ENCODE data around the gene NR1D1. TPM values are rescaled to one million over a fixed set of nuclear protein-coding genes. Genes with fewer than 3 reads are reported as not detected.
A peak's percentile ranks its signal among the peaks of the same experiment; 100 is the strongest.

Gene NR1D1
- total RNA-seq, 2 experiments from 2014 or later: 1.7 to 8.7 TPM

DNA sequence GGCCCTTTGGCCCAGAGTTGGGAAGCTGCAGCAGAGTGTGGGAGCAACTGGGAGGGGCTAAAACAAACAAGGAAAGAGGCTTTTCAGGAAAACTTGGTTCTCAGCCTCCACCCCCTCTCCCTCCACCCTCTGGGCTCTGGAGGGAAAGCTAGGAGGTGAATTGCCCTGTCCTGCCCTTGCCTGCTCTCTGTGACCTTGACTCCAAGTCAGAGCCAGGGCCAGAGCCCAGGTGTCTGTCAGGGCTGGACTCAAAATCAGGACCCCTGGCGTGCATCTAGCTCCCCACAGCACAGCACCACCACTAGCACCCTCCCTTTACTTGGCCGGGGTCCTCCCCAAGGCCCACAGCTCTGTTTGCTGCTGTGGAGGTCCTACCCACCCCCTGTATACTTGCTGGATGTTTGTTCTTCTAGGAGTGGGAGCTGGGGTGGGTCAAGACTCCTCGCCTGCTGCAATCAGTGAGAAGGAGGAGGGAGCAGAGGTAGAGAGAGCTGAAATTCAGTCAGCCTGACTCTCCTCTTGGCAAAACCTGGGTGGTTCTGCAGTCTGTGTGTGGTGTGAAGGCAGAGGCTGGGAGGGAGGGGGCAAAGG is 2.8 kb upstream of the NR1D1 start:
- H3K79me2 ChIP-seq (ENCODE audit: insufficient read depth, low read depth, low read length): peaks cover 12% of the 10 kb centered on the region; the same call in 1 of the 2 replicates
- H3K36me3 ChIP-seq (ENCODE audit: insufficient read depth, low read length): no peaks in the 10 kb centered on the region
- ChIA-PET CTCF (ENCODE audit: unreplicated experiment) (interaction anchor here (1.7 kb wide), 1 partner anchor 10 kb away, joined by 5 read pairs; no protein-coding TSS in a partner anchor), POLR2A (interaction anchor here (0.5 kb wide), 1 partner anchor 1779 kb away, joined by 3 read pairs; no protein-coding TSS in a partner anchor)
- H3K4me2 ChIP-seq (ENCODE audit: low read length): no peak overlapping the region
- no peak for DNase-seq (ENCODE audit: low spot score)
- H2AFZ ChIP-seq (ENCODE audit: low read length): no peak overlapping the region
- no peaks in the 10 kb centered on the region for H3K9me3 ChIP-seq (ENCODE audit: low read length)
- TF ChIP-seq, protein P1, sequence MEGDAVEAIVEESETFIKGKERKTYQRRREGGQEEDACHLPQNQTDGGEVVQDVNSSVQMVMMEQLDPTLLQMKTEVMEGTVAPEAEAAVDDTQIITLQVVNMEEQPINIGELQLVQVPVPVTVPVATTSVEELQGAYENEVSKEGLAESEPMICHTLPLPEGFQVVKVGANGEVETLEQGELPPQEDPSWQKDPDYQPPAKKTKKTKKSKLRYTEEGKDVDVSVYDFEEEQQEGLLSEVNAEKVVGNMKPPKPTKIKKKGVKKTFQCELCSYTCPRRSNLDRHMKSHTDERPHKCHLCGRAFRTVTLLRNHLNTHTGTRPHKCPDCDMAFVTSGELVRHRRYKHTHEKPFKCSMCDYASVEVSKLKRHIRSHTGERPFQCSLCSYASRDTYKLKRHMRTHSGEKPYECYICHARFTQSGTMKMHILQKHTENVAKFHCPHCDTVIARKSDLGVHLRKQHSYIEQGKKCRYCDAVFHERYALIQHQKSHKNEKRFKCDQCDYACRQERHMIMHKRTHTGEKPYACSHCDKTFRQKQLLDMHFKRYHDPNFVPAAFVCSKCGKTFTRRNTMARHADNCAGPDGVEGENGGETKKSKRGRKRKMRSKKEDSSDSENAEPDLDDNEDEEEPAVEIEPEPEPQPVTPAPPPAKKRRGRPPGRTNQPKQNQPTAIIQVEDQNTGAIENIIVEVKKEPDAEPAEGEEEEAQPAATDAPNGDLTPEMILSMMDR (conservative IDR thresholded peaks at IDR 0.05; ENCODE audit: low read length): no peak
- no peak for TF ChIP-seq EZH2phosphoT487 (IDR thresholded peaks at IDR 0.05; ENCODE audit: borderline replicate concordance, low read depth, low read length)
- H3K9me2 ChIP-seq (ENCODE audit: insufficient read depth, low read length): no peaks in the 10 kb centered on the region
- peaks cover 39% of the 10 kb centered on the region for H3K4me1 ChIP-seq (ENCODE audit: insufficient read depth, low read length, poor library complexity, severe bottlenecking)
- H4K20me1 ChIP-seq (ENCODE audit: insufficient read depth, low read length): no peaks in the 10 kb centered on the region
- H3K27ac ChIP-seq (ENCODE audit: low read depth, low read length, poor library complexity, severe bottlenecking): no peak overlapping the region
- BruUV-seq (replicated peaks): no TSS peak
- intact Hi-C loops (cut with micrococcal nuclease; ENCODE audit: unreplicated experiment): no loop called here
- H3K4me3 ChIP-seq (ENCODE audit: low read depth, low read length, poor library complexity, severe bottlenecking): no peak overlapping the region

DNA sequence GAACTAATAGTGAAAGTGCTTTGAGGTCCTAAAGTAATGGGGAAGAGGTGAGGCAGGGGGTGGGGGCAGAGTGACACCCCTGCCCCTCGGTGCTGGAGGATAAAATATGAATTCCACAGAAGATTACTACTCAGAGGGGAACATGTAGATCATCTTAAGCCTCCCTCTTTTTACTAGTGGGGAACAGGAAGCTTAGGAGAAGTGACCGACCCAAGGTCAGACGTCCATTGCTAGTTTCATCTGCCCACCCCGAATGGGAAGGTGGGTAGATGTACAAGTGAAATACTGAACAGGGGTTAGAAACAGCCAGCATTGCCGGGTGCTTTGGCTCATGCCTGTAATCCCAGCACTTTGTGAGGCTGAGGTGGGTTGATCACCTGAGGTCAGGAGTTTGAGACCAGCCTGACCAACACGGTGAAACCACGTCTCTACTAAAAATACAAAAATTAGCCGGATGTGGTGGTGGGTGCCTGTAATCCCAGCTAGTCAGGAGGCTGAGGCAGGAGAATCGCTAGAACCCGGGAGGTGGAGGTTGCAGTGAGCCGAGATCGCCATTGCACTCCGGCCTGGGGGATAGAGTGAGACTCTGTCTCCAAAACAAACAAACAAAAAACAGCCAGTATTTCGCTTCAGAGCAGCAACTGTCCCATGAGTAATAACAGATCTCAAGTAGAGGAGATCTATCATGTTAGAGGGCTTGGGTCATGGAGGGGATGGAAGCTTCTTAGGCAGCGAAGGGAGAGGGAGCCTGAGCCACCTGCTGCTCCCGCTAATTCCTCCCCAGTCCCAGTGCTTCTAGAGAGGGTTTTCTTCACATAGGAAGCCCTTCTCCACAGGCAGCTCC is 1.2 kb upstream of the NR1D1 start:
- intact Hi-C loops (cut with micrococcal nuclease; ENCODE audit: unreplicated experiment): no loop called here
- Histone ChIP-seq H3K27ac (ENCODE audit: low read depth, low read length, poor library complexity, severe bottlenecking) (no peak overlapping the region), H3K4me3 (ENCODE audit: low read depth, low read length, poor library complexity, severe bottlenecking) (peak overlapping the region; percentile 78), H3K4me1 (ENCODE audit: insufficient read depth, low read length, poor library complexity, severe bottlenecking) (peaks cover 43% of the 10 kb centered on the region), H3K36me3 (ENCODE audit: insufficient read depth, low read length) (peaks cover 11% of the 10 kb centered on the region), H2AFZ (ENCODE audit: low read length) (peak overlapping the region; percentile 82), H3K9me3 (ENCODE audit: low read length) (no peaks in the 10 kb centered on the region), H3K4me2 (ENCODE audit: low read length) (peak overlapping the region; percentile 98), H4K20me1 (ENCODE audit: insufficient read depth, low read length) (no peaks in the 10 kb centered on the region), H3K9me2 (ENCODE audit: insufficient read depth, low read length) (no peaks in the 10 kb centered on the region), H3K79me2 (ENCODE audit: insufficient read depth, low read depth, low read length) (peaks cover 16% of the 10 kb centered on the region; the same call in 1 of the 2 replicates)
- ChIA-PET CTCF (ENCODE audit: unreplicated experiment) (interaction anchor here (0.6 to 1.8 kb wide), 3 partner anchors 10 to 75 kb away, joined by 3 to 17 read pairs (median 3); no protein-coding TSS in a partner anchor), POLR2A (interaction anchor here (1.2 to 4.8 kb wide), 2 partner anchors 11 to 47 kb away, joined by 7 to 52 read pairs; partner anchors contain the start of gene MED24)
- no peak for DNase-seq (ENCODE audit: low spot score)
- BruUV-seq (replicated peaks): no TSS peak
- TF ChIP-seq EZH2phosphoT487 (IDR thresholded peaks at IDR 0.05; ENCODE audit: borderline replicate concordance, low read depth, low read length): no peak
- TF ChIP-seq, protein P1 (conservative IDR thresholded peaks at IDR 0.05; ENCODE audit: low read length): no peak
